HG03521 (cell line): Measurements from ENCODE around the gene CCDC71L.

Experiments used
- ATAC-seq: cut with Tn5 transposase; IDR thresholded peaks from one replicate; pipeline ENCODE4 v1.9.1; 2021; ENCODE audit warnings: mild to moderate bottlenecking, moderate library complexity; ENCODE audit not compliant: unreplicated experiment

The CCDC71L gene

DNA sequence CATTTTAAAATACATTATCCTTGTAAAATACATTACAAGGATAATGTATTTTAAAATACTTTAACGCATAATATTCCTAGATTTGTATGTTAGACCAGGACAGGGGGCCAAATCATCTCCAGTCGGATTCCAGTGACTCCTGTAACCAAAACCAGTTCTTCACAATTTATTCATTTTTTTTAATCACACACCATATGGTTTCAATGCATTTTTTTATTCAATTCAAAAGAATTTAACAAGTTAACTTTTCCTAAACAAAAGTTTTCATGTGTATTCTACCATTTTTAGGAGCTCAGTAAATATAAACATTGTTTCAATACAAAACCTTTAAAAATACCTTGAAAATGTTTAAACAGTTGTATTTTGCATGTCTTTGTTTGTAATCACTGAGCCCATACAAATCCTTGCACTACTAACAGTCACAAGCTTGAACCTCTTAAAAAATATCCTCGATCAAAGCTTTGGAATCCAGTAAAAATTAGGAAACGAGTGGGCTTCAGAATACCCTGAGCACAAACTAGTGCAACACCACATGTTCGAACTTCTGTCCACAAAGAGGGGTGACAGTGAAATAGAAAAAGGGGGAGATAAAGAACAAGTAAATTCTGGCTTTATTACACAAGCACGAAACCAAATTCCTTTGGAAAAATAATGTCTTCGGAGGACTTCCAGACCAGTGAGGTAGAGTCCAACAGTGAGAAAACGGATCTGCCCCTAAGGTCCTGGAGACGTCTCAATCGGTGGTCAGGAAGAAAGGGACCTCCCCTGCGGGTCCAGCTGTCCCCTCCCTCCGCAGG, 1.6 kb downstream of the CCDC71L start:
- ATAC-seq: no peak

DNA sequence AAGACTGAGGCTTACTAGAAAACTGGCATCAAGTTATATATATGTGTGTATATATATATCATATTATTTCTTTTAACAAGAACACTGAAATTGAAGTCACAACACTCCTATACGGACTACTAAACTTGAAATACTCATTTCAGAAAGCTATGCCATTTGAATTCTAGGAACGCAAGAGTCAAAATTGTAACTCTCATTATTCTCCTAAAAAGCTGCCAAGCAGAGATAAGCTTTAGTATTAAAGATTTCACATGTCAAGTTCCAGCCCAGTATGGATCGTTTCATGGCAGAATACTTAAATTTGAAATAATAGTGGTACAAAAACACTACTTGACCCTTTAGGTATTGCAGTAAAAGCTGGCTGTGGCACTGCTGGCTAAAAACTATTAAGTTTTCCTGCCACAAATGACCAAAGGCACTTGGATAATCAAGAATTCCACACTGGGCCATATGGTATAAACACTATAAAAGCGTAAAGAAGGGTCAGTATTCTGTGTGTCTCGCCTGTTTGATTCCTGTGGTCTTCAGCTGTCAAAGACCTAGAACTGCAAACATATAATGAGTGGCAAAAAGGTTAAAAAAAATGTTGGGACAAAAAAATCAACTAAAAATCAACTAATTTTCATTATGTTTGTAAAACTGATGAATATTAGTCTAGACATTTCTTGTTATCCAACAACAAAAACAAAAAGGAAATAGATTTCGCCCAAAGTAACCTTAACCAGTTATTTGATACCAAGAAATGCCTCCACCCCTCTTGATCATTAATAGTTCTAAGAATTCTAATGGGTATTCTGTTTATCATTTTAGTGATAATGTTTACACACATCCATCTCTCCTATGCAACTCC, 2.4 kb downstream of the CCDC71L start:
- no peak for ATAC-seq

DNA sequence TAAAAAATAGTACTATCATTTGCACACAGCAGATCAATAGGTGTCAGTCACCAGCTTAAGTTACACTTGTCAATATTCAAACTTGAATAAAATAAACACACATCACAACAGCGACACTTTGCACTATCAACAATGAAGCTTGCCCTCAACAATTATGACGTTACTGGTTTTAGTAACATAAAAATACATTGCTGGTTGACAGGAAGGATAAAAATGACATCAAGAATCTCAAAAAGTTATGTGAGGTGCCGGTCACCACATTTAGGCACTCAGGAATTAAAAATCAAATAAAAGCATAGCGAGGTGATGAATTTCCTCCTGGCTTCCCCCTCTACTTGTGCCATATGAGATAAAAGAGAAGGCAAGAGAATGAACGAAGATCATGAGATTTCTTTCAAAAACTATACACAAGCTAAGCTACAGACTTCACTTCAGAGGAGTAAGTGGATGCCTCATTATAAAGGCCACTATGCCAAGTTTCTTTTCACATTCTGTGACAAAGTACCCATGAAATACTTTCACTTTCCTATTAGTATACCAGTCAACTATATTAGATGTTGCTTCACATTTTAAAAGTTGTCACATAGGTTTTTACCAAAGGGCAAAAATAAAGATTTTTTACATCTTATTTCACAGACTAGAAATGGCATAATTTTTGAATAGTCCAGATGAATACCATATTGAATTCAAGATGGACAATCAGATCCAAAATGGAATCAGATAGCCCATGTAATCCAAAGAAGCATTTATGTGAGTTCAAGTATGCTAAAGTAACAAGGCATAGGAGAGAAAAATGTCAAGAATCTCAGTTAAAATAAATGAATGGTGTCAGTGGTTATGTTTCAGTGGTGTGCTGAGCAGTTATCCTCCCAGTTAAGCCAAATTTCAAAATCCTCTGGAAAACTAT, 3.6 kb downstream of the CCDC71L start:
- ATAC-seq: no peak

DNA sequence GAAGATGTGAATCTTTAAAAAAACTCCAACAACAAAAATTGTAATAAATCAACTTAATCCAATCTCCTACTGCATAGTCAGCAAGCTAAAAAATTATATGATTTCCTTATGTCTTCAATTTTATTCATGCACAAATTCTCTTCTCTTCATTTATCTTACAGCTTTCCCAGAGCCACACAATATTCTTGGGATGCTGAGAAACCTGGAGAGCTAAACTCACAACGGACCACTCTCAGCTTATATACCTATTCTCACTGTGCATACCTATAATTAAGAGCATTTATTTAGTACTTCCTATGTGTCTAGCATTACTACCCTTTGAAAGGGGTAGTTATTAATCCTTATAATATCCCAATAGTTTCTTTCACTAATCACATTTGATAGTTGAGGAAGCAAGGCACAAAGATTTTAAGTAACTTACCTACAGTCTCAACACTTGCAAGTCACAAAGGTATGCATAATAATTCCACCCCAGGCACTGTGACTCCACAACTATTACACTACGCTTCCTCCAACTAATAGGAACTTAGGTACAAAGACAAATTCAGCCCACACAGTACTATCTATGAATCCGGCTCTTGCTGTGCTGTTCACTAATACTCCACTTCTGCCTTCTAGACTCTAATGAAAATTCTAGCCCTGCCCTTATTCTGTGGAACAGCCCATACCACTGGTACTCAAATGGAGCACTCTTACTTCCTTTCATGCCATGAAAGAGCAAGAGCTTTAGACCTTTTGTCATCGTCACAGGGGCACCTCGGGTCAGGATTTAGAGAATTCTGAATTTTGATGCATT, 5.1 kb downstream of the CCDC71L start:
- ATAC-seq: no peak

DNA sequence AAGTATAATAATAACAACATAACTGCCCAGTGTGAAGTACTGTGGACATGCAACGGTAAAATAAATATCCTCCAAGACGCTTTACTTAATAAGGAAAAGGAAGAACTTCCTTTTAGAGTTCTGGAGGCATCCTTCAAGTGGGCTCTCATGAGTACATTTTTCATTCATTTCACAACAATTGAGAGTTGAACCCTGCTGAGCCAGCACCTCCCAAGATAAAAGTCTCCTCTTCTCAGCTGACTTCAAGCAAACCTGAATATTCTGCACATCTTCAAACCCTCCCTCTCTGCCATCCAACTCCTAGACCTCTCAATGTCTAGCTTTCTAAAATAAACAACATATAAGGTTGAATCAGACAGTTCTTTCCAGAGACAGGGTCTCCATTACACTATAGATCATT, 7.5 kb downstream of the CCDC71L start:
- ATAC-seq: no peak

DNA sequence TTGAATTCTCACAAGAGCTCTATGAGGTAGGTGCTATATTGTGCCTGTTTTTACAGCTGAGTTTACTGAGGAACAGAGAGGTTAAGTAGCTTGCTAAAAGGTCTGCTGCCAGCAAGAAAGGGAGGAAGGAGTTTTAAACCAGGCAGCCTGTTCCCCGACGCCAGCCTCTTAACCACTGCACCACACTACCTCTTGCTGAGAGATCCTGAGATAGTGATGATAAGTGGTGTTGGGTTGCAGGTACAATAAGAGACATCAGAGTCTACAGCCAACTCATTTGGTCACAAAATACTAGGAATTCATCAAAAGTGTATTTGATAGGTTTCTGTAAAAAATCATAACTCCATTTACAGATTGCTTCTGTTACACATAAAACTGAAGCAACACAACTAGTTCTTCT, 8.0 kb downstream of the CCDC71L start:
- ATAC-seq: no peak

DNA sequence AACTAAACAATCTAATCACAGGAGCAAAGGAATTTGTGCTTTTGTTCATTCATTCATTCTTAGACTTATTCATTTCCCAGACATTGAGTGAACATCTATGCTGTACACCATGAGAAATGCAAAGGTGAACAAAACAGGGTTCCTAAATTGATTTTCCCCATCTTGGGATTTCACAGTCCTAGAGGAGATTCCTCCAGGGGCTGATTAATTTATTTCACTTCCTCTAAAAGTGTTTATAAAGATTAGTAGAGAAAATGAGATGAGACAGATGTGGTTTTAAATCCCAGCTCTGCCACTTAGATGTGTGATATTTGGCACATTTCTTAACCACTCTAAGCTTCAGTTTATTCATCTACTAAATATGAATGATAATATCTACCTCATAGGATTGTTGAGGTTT, 8.9 kb downstream of the CCDC71L start:
- ATAC-seq: no peak

DNA sequence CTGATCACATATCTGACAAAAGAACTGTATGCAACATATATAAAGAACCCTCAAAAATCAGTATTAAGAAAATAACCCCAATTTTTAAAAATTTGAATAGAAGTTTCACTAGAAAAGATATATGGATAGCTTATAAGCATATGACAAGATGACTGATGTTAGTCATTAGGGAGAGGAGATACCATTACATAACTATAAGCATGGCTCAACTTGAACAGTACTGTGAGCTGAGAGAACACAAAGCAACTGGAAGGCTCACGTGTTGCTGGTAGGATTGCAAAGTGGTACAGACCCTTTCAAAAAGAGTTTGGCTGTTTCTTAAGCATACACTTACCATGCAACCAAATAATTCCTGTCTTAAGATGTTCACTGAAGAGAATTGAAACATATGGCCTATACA, 14.7 kb downstream of the CCDC71L start:
- no peak for ATAC-seq

DNA sequence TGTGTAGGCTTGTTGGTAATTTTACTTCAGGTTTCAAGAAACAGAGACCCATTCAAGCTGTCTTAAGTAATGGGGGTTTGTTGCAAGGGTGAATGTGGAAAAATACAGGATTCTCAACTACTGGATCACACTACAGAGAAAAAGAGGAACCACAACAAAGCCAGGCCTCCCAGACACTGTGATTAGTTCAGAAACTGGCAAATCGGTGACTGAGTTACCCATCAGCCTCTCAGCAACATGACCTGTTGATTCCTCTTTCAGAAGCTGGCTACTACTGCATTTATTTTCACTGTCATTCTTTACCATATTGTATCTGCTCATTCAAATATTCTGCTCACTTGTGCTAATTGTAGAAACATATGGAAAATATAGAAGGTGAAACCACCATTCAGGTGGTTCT, 16.0 kb downstream of the CCDC71L start:
- no peak for ATAC-seq

DNA sequence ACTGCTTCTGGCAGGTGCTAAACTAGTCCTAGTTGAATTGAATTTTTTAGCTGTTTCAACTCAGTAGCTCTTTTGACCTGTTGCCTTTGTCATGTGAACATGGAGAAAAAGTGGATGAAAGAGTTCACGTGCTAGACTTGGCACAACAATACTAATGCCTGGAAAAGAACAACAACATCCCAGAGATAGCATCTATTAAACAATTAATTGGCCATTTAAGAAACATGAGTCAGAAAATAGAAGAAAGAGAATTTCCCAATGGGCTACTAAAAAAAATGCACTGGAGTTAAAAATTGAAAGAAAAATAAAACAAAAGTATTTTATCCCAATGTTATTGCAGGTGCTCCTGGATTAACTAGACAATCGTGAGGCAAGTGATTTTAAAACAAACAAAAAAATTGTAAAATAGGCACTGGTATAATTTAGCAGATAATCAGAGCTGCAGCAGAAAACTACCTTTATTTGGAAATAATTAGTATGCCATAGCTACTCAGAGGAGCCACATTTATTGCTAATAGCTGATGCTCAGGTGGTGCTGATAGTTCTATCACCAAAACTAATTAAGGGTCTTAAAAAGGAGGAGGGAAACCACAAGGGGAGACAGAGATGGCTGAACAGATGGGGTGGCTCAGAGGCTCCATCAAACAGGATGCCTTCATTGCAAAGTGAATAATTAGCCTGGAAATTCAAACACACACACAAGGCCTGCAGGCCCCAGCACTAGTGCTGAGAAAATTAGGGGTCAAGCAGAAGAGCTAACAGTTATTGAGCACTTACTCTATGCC, 17.6 kb downstream of the CCDC71L start:
- no peak for ATAC-seq

DNA sequence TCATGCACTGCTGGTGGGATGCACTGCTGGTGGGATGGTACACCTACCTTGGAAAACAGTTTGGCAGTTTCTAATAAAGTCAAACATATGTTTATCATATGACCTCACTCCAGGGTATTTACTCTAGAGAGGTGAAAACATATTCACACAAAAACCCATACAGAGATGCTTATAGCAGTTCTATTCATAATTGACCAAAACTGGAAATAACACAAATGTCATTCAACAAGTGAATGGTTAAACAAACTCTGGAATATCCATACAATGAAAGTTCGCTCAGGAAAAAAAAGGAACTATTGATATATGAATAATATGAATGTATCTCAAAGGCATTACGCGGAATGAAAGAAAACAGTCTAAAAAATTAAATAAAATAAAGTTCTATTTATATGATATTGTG, 19.5 kb downstream of the CCDC71L start:
- ATAC-seq: no peak

DNA sequence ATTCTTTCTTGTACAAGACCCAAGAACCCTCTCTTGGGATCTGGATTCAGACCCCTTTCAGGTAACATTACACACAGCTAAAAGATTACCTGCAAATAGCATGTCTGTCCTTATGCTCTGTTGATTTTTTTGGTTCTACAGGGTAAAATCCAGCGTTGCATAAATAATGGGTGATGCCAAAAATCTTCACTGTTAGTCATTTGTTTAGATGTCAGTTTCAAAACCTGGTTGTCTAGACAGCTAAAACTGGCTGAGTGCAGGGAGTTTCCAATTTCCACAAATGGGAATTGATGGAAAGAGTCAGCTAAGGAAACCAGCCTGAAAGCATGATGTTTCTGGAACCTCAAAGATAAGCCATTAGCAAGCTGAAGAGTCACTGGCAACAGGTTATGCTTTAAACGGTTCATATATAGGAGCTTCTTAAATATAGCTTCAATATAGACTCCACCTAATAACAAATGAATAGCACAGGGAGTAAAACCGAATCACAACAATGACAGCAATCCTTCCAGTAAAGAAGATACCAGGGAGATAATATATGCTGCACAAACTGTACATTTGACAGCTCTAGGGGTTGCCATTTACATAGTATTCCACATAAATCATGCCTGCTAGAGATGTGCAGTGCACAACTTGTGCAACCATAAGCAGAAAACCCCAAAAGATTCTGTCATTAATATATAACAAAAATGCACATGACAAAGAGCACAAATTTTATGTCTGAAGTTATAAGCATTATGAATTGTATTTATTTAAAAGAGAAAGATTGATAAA, 20.4 kb downstream of the CCDC71L start:
- ATAC-seq: no peak

DNA sequence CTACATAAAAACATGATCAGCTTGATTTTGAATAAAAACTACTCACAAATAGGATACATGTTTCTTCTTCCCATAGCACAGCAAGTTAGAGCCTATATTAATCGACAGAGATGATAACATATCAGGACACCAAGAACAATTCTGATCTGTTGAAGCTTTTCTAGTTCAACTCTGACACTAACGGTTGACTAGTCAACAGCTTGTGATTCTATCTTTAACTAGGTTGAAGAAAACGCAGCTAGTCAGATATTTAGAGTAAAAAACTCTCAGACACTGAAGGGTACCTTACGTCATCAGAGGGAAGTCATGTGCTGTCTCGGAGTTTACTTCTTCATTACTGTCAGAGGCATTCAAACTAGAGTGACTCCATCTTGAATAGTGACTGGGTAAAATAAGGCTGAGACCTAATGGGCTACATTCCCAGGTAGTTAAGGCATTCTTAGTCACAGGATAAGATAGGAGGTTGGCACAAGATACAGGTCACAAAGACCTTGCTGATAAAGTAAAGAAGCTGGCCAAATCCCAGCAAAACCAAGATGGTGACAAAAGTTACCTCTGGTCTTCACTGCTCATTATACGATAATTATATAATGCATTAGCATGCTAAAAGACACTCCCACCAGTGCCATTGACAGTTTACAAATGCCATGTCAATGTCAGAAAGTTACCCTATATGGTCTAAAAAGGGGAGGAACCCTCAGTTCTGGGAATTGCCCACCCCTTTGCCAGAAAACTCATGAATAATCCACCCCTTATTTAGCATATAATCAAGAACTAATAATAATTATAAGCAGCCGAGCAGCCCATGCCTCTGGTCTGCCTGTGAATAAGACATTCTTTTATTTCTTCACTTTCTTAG, 21.3 kb downstream of the CCDC71L start:
- no peak for ATAC-seq

DNA sequence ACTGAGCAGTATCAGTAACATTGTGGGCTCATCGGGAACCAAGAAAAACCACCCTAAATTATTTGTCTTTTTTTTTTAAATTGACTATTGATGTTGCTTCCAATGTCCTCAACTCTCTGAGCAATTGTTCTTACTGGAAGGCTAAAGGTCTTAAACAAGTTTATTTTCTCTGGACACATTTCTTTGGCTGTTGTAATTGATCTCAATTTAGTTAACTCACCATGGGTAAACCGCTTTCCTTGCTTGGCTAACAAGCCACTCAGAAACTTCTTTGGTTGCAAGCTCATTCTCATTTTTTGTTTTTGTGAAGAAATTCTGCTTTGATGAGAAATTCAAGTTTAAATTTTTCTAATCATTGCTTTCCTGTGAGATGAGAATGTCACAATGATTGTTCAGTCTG, 25.5 kb downstream of the CCDC71L start:
- ATAC-seq: no peak

DNA sequence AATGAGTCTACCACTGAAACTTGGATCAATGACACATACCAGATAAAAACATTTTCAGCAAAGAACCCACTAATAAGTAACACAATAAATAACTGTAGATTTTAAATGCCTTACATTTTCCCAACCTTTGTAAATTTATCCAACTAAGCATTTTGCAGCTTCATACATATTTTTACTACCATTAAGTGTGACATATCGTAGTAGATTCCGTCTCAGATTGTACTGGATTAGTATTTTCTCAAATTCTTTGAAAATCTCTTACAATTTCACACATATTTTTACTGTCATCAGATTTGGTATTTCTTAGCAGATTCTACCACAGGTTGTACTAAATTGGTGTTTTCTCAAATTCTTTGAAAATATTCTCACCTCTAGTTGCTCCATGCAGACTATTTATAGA, 26.0 kb downstream of the CCDC71L start:
- ATAC-seq: no peak

DNA sequence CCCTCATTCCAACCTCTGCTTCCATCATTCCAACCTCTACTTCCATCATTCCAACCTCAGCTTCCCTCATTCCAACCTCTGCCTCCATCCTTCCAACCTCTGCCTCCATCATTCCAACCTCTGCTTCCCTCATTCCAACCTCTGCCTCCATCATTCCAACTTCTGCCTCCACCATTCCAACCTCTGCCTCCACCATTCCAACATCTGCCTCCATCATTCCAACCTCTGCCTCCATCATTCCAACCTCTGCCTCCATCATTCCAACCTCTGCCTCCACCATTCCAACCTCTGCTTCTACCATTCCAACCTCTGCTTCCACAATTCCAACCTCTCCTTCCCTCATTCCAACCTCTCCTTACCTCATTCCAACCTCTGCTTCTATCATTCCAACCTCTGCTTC, 30.3 kb downstream of the CCDC71L start:
- no peak for ATAC-seq

DNA sequence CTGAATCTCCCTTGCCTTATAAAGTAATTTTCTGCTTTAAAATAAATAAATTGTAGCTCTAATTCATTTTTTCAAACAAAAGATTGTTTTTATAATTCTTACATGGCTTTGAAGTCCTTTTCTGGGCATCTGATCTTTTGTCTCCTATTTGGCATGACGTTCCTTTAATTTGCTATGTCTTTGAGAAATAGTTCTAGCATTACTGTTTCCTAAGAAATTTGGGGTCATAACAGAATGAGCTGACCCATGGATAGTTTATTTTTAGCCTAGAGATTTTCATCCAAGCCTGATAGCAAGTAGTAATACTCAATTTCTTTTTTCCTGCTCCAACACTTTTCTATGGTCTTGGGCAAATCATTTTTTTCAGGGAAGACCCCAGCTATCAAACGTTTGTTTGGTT, 31.4 kb downstream of the CCDC71L start:
- no peak for ATAC-seq
